Activated CD4-positive, CD25-positive, alpha-beta regulatory T cell treated with anti-CD3 and anti-CD28 coated beads, Interleukin-2, amount 50 U/mL, for 16 hours (primary cell): Measurements from ENCODE around the gene SNX11.
"Not testable (repeated sequence)": the region's sequence is repeated elsewhere in the genome, so short reads cannot be mapped to it uniquely, and the experiment has no call there.

Experiments used
- DNase-seq: peaks from one replicate; pipeline ENCODE4 v3.0.0-alpha.2; 2020; ENCODE audit warnings: low read depth, low spot score

The SNX11 gene

GRCh38 chr17:48107137-48108055 is at the start of gene SNX11:
SNX11 (plus strand) TSS chr17:48107766; CDS start chr17:48112044, 4,278 bp downstream.
- peak; percentile 89 for DNase-seq

GRCh38 chr17:48058393-48059124 is 49.0 kb upstream of the SNX11 start:
- DNase-seq, result no peak

GRCh38 chr17:48059125-48059668 is 48.4 kb upstream of the SNX11 start:
- no peak for DNase-seq

GRCh38 chr17:48060249-48060648 is 47.3 kb upstream of the SNX11 start:
- no peak for DNase-seq

- DNase-seq, result no peak
Measured at GRCh38 chr17:48062273-48062672, 45.3 kb upstream of the SNX11 start.

- no peak for DNase-seq
Measured at GRCh38 chr17:48064638-48065037, 42.9 kb upstream of the SNX11 start.

GRCh38 chr17:48066192-48066591 is 41.4 kb upstream of the SNX11 start:
- DNase-seq, result no peak

GRCh38 chr17:48066656-48067055 is 40.9 kb upstream of the SNX11 start:
- no peak for DNase-seq

- no peak for DNase-seq
Measured at GRCh38 chr17:48067245-48067644, 40.3 kb upstream of the SNX11 start.

- not testable (repeated sequence) for DNase-seq
Measured at GRCh38 chr17:48067808-48068207, 39.8 kb upstream of the SNX11 start.

- no peak for DNase-seq
Measured at GRCh38 chr17:48068491-48068961, 39.0 kb upstream of the SNX11 start.

GRCh38 chr17:48070195-48070594 is 37.4 kb upstream of the SNX11 start:
- DNase-seq, result no peak

GRCh38 chr17:48071654-48072053 is 35.9 kb upstream of the SNX11 start:
- no peak for DNase-seq

- not testable (repeated sequence) for DNase-seq
Measured at GRCh38 chr17:48072811-48073210, 34.8 kb upstream of the SNX11 start.

GRCh38 chr17:48073566-48074094 is 33.9 kb upstream of the SNX11 start:
- DNase-seq, result not testable (repeated sequence)

GRCh38 chr17:48074322-48075081 is 33.1 kb upstream of the SNX11 start:
- DNase-seq, result peak; percentile 51

GRCh38 chr17:48077152-48077551 is 30.4 kb upstream of the SNX11 start:
- DNase-seq, result not testable (repeated sequence)

- no peak for DNase-seq
Measured at GRCh38 chr17:48081858-48082257, 25.7 kb upstream of the SNX11 start.

GRCh38 chr17:48084932-48085331 is 22.6 kb upstream of the SNX11 start:
- no peak for DNase-seq

- no peak for DNase-seq
Measured at GRCh38 chr17:48093341-48094045, 14.1 kb upstream of the SNX11 start.

GRCh38 chr17:48095611-48096010 is 12.0 kb upstream of the SNX11 start:
- DNase-seq, result no peak
